ENCODE data around the gene FSD1. TPM values are rescaled to one million over a fixed set of nuclear protein-coding genes. Genes with fewer than 3 reads are reported as not detected.

Gene FSD1
- polyA plus RNA-seq, 2 donors, result 0.19 to 1.2 TPM

DNA sequence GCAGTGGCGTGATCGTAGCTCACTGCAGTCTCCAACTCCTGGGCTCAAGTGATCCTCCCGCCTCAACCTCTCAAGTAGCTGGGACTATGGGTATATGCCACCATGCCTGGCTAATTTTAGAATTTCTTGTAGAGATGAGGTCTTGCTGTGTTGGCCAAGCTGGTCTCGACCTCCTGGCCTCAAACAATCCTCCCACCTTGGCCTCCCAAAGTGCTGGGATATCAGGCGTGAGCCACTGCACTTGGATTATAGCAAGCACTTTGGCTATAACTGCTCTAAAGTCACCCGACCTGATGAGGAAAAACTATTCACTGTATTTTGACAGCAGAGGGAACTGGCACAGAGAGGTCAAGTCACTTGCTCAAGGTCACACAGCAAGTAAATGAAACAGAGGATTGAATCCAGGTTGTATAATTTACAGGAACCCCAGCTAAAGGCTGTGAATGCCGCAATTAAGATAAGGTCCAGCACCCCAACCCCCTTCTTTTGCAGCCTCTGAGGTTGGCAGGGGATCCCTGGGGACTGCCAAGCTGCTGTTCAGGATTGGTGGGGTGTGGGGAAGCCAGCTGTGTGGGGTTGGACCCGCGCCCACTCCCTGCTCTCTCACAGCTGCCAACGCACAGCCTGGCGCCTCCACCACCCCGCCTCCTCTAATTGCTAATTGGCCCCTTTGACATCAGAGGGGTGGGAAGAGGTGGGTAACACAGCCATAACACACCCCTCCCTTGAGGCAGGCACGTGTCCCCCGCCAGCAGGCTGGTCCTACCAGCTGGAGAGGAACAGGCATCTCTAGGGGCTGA is 8.2 kb upstream of the FSD1 start:
- Histone ChIP-seq H3K9me3 (ENCODE audit: control insufficient read depth in 2 of 2, insufficient read depth in 1 of 2, low read depth in 1 of 2, low read length in 1 of 2) (no peaks in the 10 kb centered on the region), H3K4me3 (ENCODE audit: low read depth in 1 of 2, low read length in 2 of 2) (no peak overlapping the region), H3K4me1 (ENCODE audit: control insufficient read depth in 2 of 2, insufficient read depth in 2 of 2, low read length in 1 of 2) (no peaks in the 10 kb centered on the region), H3K27me3 (ENCODE audit: control insufficient read depth in 1 of 2, insufficient read depth in 2 of 2, low read length in 2 of 2) (no peaks in the 10 kb centered on the region), H3K36me3 (ENCODE audit: control insufficient read depth in 2 of 2, insufficient read depth in 2 of 2, low read length in 1 of 2) (no peaks in the 10 kb centered on the region), H3K27ac (ENCODE audit: low read depth in 2 of 2, low read length in 1 of 2) (no peak overlapping the region)
- 41 to 48% methylated on average over 14 of the region's 14 CpGs for WGBS, 2 donors

DNA sequence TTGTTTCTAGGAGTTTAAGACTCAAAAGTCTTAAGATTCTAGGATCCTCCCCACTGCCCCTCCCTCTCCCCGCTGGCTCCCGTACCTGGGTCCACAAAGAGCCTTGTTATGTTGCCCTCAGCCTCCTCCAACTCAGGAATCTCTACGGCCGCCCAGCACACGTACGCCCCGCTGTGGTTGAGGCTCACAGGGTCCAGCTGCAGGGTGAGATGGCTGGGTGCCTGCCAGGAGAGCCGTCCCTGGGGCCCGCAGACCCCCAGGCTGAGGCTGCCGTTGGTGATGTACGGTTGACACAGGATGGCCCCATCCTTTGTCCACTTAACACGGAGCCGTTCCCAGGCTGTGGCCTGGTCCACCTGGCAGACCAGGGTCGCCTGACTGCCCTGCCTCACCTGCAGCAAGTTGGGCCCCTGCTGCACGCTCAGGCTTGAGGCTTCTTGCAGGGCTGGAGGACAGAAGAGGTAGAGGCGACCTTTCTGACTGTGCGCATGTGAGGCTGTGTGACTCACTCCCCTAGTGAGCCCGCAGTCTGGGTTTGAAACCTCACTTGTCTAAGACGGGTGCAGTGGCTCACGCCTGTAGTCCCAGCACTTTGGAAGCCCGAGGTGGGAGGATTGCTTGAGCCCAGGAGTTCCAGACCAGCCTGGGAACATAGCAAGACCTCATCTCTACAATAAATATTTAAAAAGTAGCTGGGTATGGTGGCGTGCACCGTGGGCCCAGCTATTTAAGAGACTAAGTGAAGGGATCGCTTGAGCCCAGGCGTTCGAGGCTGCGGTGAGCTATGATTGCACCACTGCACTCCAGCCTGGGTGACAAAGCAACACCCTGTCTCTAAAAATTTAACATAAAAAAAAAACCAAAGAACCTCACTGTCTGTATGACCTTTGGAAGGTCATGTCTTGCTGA is 6.2 kb upstream of the FSD1 start:
- Histone ChIP-seq H3K36me3 (ENCODE audit: control insufficient read depth in 2 of 2, insufficient read depth in 2 of 2, low read length in 1 of 2) (no peaks in the 10 kb centered on the region), H3K4me1 (ENCODE audit: control insufficient read depth in 2 of 2, insufficient read depth in 2 of 2, low read length in 1 of 2) (no peaks in the 10 kb centered on the region), H3K27me3 (ENCODE audit: control insufficient read depth in 1 of 2, insufficient read depth in 2 of 2, low read length in 2 of 2) (no peaks in the 10 kb centered on the region), H3K27ac (ENCODE audit: low read depth in 2 of 2, low read length in 1 of 2) (no peak overlapping the region), H3K4me3 (ENCODE audit: low read depth in 1 of 2, low read length in 2 of 2) (no peak overlapping the region), H3K9me3 (ENCODE audit: control insufficient read depth in 2 of 2, insufficient read depth in 1 of 2, low read depth in 1 of 2, low read length in 1 of 2) (no peaks in the 10 kb centered on the region)
- WGBS, 2 donors, result 70 to 79% methylated on average over 27 of the region's 27 CpGs

DNA sequence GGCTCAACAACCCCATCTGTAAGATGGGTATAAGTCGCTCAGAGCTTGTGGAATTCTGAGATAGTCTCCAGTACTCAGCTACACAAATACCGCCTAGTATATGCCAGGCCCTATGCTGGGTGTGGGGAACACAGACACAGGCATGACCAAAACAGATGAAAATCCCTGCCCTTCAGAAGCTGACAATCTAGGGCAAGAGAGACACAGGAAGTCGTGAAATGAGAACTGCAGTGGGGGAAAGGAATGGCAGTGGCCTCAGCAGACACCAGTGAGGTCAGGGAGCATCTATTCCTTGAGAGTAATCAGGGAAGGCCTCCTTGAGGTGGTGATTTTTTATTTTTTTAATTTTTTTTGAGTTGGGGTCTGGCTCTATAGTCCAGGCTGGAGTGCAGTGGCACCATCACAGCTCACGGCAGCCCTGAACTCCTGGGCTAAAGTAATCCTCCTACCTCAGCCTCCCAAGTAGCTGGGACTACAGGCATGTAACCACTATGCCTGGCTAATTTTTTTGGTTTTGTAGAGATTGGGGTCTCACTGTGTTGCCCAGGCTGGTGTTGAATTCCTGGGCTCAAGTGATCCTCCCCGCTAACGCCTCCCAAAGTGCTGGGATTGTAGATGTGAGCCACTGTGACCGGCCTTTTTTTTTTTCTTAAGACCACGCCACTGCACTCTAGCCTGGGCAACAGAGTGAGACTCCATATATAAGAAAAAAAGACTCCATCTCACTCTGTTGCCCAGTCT is 5.4 kb upstream of the FSD1 start:
- Histone ChIP-seq H3K36me3 (ENCODE audit: control insufficient read depth in 2 of 2, insufficient read depth in 2 of 2, low read length in 1 of 2) (no peaks in the 10 kb centered on the region), H3K27ac (ENCODE audit: low read depth in 2 of 2, low read length in 1 of 2) (no peak overlapping the region), H3K4me1 (ENCODE audit: control insufficient read depth in 2 of 2, insufficient read depth in 2 of 2, low read length in 1 of 2) (no peaks in the 10 kb centered on the region), H3K27me3 (ENCODE audit: control insufficient read depth in 1 of 2, insufficient read depth in 2 of 2, low read length in 2 of 2) (no peaks in the 10 kb centered on the region), H3K9me3 (ENCODE audit: control insufficient read depth in 2 of 2, insufficient read depth in 1 of 2, low read depth in 1 of 2, low read length in 1 of 2) (no peaks in the 10 kb centered on the region), H3K4me3 (ENCODE audit: low read depth in 1 of 2, low read length in 2 of 2) (no peak overlapping the region)
- WGBS, 2 donors, result 76 to 81% methylated on average over 8 of the region's 8 CpGs

DNA sequence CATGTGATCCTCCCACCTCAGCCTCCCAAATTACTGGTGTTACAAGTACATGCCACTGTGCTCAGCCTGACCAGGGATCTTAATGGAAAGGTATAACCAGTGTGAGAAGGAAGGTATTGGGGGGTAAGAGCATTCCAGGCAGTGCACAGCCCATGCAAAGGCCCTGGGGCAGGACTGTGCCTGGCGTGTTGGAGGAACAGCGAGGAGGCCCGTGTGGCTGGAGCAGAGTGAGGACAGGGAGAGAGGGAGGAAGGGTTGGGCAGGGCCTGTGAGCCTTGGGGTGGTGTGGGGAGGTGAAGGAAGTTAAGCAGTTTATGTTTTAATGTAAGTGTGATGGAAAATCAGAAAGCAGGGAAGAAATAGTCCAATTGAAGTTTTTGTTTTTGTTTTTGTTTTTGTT is 3.8 kb upstream of the FSD1 start:
- no peak overlapping the region for H3K4me3 ChIP-seq (ENCODE audit: low read depth in 1 of 2, low read length in 2 of 2)
- H3K4me1 ChIP-seq (ENCODE audit: control insufficient read depth in 2 of 2, insufficient read depth in 2 of 2, low read length in 1 of 2), result no peaks in the 10 kb centered on the region
- WGBS, 2 donors, result 90 to 92% methylated on average over 3 of the region's 3 CpGs
- no peak overlapping the region for H3K27ac ChIP-seq (ENCODE audit: low read depth in 2 of 2, low read length in 1 of 2)
- H3K27me3 ChIP-seq (ENCODE audit: control insufficient read depth in 1 of 2, insufficient read depth in 2 of 2, low read length in 2 of 2), result no peaks in the 10 kb centered on the region
- H3K9me3 ChIP-seq (ENCODE audit: control insufficient read depth in 2 of 2, insufficient read depth in 1 of 2, low read depth in 1 of 2, low read length in 1 of 2), result no peaks in the 10 kb centered on the region
- H3K36me3 ChIP-seq (ENCODE audit: control insufficient read depth in 2 of 2, insufficient read depth in 2 of 2, low read length in 1 of 2), result no peaks in the 10 kb centered on the region

DNA sequence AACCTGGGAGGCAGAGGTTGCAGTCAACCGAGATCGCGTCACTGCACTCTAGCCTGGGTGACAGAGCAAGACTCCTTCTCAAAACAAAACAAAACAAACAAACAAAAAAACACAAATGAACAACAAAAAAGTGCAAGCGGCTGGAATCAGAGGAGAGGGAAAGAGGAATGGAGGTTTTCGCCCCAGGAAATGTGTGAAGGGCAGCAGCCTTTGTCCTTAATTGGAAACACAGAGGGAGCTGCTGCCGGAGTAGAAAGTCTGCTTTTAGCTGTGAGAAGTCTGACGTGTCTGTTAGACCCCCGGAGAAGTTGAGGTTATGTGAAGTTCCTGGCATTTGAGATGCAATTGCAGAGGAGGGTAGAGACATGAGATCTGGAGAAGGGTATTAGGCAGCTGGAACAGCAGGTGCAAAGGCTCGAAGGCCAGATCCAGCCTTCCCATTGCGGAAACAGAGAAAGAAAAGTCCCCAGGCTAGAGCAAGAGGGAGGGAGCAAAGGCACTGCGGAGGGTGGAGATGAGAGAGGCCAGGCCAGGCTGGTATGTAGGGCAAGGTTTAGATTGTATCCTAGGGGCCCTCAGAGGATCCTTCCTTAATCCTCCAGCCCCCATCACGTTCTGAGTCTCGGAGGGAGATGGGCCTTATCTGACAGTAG is 2.7 kb upstream of the FSD1 start:
- Histone ChIP-seq H3K4me3 (ENCODE audit: low read depth in 1 of 2, low read length in 2 of 2) (no peak overlapping the region), H3K4me1 (ENCODE audit: control insufficient read depth in 2 of 2, insufficient read depth in 2 of 2, low read length in 1 of 2) (no peaks in the 10 kb centered on the region), H3K27me3 (ENCODE audit: control insufficient read depth in 1 of 2, insufficient read depth in 2 of 2, low read length in 2 of 2) (no peaks in the 10 kb centered on the region), H3K36me3 (ENCODE audit: control insufficient read depth in 2 of 2, insufficient read depth in 2 of 2, low read length in 1 of 2) (no peaks in the 10 kb centered on the region), H3K27ac (ENCODE audit: low read depth in 2 of 2, low read length in 1 of 2) (no peak overlapping the region), H3K9me3 (ENCODE audit: control insufficient read depth in 2 of 2, insufficient read depth in 1 of 2, low read depth in 1 of 2, low read length in 1 of 2) (no peaks in the 10 kb centered on the region)
- WGBS, 2 donors, result 60 to 61% methylated on average over 13 of the region's 13 CpGs

DNA sequence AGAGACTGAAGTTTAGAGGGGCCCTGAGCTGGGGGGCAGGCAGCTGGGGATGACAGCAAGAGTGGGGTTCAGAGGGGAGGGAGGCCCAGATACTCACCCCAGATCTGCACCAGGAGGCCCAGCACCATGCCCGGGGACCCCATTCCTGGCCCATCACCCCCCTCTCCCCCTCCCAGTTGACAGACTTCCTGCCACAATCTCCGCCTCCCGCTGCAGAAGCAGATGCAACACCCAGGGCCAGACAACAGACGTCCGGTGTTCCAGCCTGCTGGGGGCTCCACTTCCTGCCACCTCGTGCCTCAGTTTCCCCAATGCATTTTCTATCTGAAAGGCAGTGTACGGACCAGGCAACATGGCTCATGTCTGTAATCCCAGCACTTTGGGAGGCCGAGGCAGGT is 2.2 kb upstream of the FSD1 start, which contains the start of gene TMIGD2:
TSS of gene TMIGD2 (minus strand) at position 147 of the 398 bp plus-strand sequence. CDS start at position 143, 4 bp downstream.
- no peak within 1 kb of the TSS for H3K4me3 ChIP-seq (ENCODE audit: low read depth in 1 of 2, low read length in 2 of 2)
- no peaks in the 10 kb centered on the region for H3K4me1 ChIP-seq (ENCODE audit: control insufficient read depth in 2 of 2, insufficient read depth in 2 of 2, low read length in 1 of 2)
- 57 to 59% methylated on average over 7 to 8 of the region's 8 CpGs for WGBS, 2 donors
- no peaks in the 10 kb centered on the region for H3K27me3 ChIP-seq (ENCODE audit: control insufficient read depth in 1 of 2, insufficient read depth in 2 of 2, low read length in 2 of 2)
- no peaks in the 10 kb centered on the region for H3K9me3 ChIP-seq (ENCODE audit: control insufficient read depth in 2 of 2, insufficient read depth in 1 of 2, low read depth in 1 of 2, low read length in 1 of 2)
- H3K36me3 ChIP-seq (ENCODE audit: control insufficient read depth in 2 of 2, insufficient read depth in 2 of 2, low read length in 1 of 2), result no peaks in the 10 kb centered on the region
- H3K27ac ChIP-seq (ENCODE audit: low read depth in 2 of 2, low read length in 1 of 2), result no peak within 1 kb of the TSS

DNA sequence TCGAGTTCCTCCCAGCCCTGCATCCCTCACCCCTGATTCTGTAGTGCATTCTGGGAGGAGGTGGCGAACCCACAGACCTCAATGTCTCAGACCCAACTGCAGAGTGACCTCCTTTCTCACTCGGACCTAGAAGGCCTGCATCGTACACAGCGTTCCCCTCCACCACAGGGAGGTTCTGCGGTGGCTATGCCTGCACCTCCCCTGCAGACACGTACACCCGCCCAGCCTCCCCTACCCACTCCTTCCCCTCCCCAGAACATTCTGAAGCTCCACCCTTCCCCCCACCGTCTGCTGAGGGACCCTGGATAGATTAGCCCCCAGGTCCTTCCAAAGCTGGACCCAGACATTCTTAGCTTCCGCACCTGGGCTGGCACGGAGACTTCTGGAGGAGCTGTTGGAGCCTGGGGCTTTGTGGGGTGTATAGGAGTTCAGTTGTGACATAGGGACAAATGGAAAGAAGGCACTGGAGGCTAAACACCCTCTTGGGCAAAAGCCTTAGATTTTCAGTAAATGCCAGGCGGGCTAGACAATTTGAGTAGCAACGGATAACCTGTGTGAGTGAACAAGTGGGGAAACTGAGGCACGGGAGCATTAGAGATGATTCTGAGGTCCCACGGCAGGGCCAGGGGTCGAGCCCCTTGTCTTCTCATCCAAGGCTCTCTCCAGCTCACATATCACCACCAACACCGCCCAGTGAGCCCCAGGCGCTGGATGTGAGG is 420 bp upstream of the FSD1 start:
- 45 to 47% methylated on average over 18 of the region's 18 CpGs for WGBS, 2 donors
- no peak overlapping the region for H3K4me3 ChIP-seq (ENCODE audit: low read depth in 1 of 2, low read length in 2 of 2)

DNA sequence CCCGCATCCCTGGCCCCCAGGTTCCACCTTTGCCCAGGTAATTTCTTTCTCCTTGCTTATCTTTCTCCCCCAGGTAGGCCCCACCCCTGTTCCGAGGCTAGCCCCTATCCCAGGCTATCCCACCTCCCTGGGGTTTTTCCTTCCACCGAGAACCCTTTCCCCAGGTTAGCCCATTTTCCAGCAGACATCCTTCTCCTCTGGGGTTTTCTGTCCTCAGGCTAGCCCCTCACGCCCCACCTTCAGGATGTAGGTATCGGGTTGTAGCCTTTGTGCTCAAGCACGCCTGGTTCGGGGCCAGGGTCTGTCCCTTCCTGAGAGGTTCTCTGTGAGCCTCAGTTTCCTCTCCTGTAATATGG is 837 bp downstream of the FSD1 start:
- no peaks in the 10 kb centered on the region for H3K36me3 ChIP-seq (ENCODE audit: control insufficient read depth in 2 of 2, insufficient read depth in 2 of 2, low read length in 1 of 2)
- WGBS, 2 donors, result 61 to 70% methylated on average over 7 of the region's 7 CpGs
- H3K27me3 ChIP-seq (ENCODE audit: control insufficient read depth in 1 of 2, insufficient read depth in 2 of 2, low read length in 2 of 2), result no peaks in the 10 kb centered on the region

More for the DNA sequence above, 420 bp upstream of the FSD1 start:
- Histone ChIP-seq H3K9me3 (ENCODE audit: control insufficient read depth in 2 of 2, insufficient read depth in 1 of 2, low read depth in 1 of 2, low read length in 1 of 2) (no peaks in the 10 kb centered on the region), H3K36me3 (ENCODE audit: control insufficient read depth in 2 of 2, insufficient read depth in 2 of 2, low read length in 1 of 2) (no peaks in the 10 kb centered on the region), H3K4me1 (ENCODE audit: control insufficient read depth in 2 of 2, insufficient read depth in 2 of 2, low read length in 1 of 2) (no peaks in the 10 kb centered on the region), H3K27ac (ENCODE audit: low read depth in 2 of 2, low read length in 1 of 2) (no peak overlapping the region), H3K27me3 (ENCODE audit: control insufficient read depth in 1 of 2, insufficient read depth in 2 of 2, low read length in 2 of 2) (no peaks in the 10 kb centered on the region)

More for the DNA sequence above, 837 bp downstream of the FSD1 start:
- no peak overlapping the region for H3K27ac ChIP-seq (ENCODE audit: low read depth in 2 of 2, low read length in 1 of 2)
- no peaks in the 10 kb centered on the region for H3K9me3 ChIP-seq (ENCODE audit: control insufficient read depth in 2 of 2, insufficient read depth in 1 of 2, low read depth in 1 of 2, low read length in 1 of 2)
- H3K4me3 ChIP-seq (ENCODE audit: low read depth in 1 of 2, low read length in 2 of 2), result no peak overlapping the region
- H3K4me1 ChIP-seq (ENCODE audit: control insufficient read depth in 2 of 2, insufficient read depth in 2 of 2, low read length in 1 of 2), result no peaks in the 10 kb centered on the region

All from esophagus (tissue), 2 donors.